GM18511 (cell line): Measurements from ENCODE around the gene PTPN4.
A peak's percentile ranks its signal among the peaks of the same experiment; 100 is the strongest.

Source experiments
- ATAC-seq: cut with Tn5 transposase; IDR thresholded peaks from one replicate; pipeline ENCODE4 v1.9.1; 2021; ENCODE audit warnings: mild to moderate bottlenecking, moderate library complexity; ENCODE audit not compliant: unreplicated experiment

Gene PTPN4

GRCh38 chr2:119759451-119760236 is at the start of gene PTPN4:
PTPN4 (plus strand) TSS chr2:119759922; CDS start chr2:119809854, 49,932 bp downstream.
- peak; percentile 95 for ATAC-seq

- no peak for ATAC-seq
Measured at GRCh38 chr2:119710281-119710680, 49.4 kb upstream of the PTPN4 start.

- no peak for ATAC-seq
Measured at GRCh38 chr2:119711352-119711751, 48.4 kb upstream of the PTPN4 start.

- ATAC-seq, result no peak
Measured at GRCh38 chr2:119712571-119712970, 47.2 kb upstream of the PTPN4 start.

GRCh38 chr2:119713819-119714490 is 45.8 kb upstream of the PTPN4 start:
- no peak for ATAC-seq

GRCh38 chr2:119715409-119716283 is 44.1 kb upstream of the PTPN4 start:
- no peak for ATAC-seq

- ATAC-seq, result no peak
Measured at GRCh38 chr2:119716284-119716672, 43.4 kb upstream of the PTPN4 start.

GRCh38 chr2:119718501-119719260 is 41.0 kb upstream of the PTPN4 start:
- no peak for ATAC-seq

- ATAC-seq, result no peak
Measured at GRCh38 chr2:119719261-119719627, 40.5 kb upstream of the PTPN4 start.

GRCh38 chr2:119721043-119721442 is 38.7 kb upstream of the PTPN4 start:
- no peak for ATAC-seq

GRCh38 chr2:119721462-119721861 is 38.3 kb upstream of the PTPN4 start:
- no peak for ATAC-seq

- no peak for ATAC-seq
Measured at GRCh38 chr2:119721904-119722303, 37.8 kb upstream of the PTPN4 start.

- ATAC-seq, result no peak
Measured at GRCh38 chr2:119723186-119723585, 36.5 kb upstream of the PTPN4 start.

- no peak for ATAC-seq
Measured at GRCh38 chr2:119723784-119724467, 35.8 kb upstream of the PTPN4 start.

GRCh38 chr2:119724656-119725485 is 34.9 kb upstream of the PTPN4 start:
- ATAC-seq, result no peak

- no peak for ATAC-seq
Measured at GRCh38 chr2:119727493-119727892, 32.2 kb upstream of the PTPN4 start.

- no peak for ATAC-seq
Measured at GRCh38 chr2:119728421-119728820, 31.3 kb upstream of the PTPN4 start.

- ATAC-seq, result no peak
Measured at GRCh38 chr2:119730671-119731177, 29.0 kb upstream of the PTPN4 start.

- no peak for ATAC-seq
Measured at GRCh38 chr2:119731983-119732382, 27.7 kb upstream of the PTPN4 start.
